ENCODE data around the gene LRFN2. TPM values are rescaled to one million over a fixed set of nuclear protein-coding genes. Genes with fewer than 3 reads are reported as not detected.

Gene LRFN2
- total RNA-seq, 3 donors from 2014 or later, result not detected

- intact Hi-C loops (cut with DNase I; ENCODE audit: low total_unique reads), result no loop called here
- H3K9me3 ChIP-seq, result no peaks in the 10 kb centered on the region
- TF ChIP-seq POLR2A (IDR thresholded peaks at IDR 0.05) (no peak), POLR2AphosphoS5 (IDR thresholded peaks at IDR 0.05) (no peak), CTCF (IDR thresholded peaks at IDR 0.05) (no peak)
Measured at GRCh38 chr6:40362859-40363258, 224.3 kb downstream of the LRFN2 start.

GRCh38 chr6:40359808-40360207, 227.4 kb downstream of the LRFN2 start:
- no peak for DNase-seq (ENCODE audit: low spot score in 2 of 2)
- H3K27ac ChIP-seq, result no peak overlapping the region
- H3K36me3 ChIP-seq, result no peaks in the 10 kb centered on the region
- H3K4me3 ChIP-seq, result no peak overlapping the region
- TF ChIP-seq POLR2AphosphoS5 (IDR thresholded peaks at IDR 0.05) (no peak), POLR2A (IDR thresholded peaks at IDR 0.05) (no peak), CTCF (IDR thresholded peaks at IDR 0.05) (no peak)
- no peaks in the 10 kb centered on the region for H3K4me1 ChIP-seq
- H3K27me3 ChIP-seq, result no peaks in the 10 kb centered on the region
- H3K9me3 ChIP-seq, result no peaks in the 10 kb centered on the region
- intact Hi-C loops (cut with DNase I; ENCODE audit: low total_unique reads), result no loop called here

More at GRCh38 chr6:40362859-40363258, 224.3 kb downstream of the LRFN2 start:
- no peaks in the 10 kb centered on the region for H3K27me3 ChIP-seq
- no peak overlapping the region for H3K4me3 ChIP-seq
- DNase-seq (ENCODE audit: low spot score in 2 of 2), result no peak
- H3K36me3 ChIP-seq, result no peaks in the 10 kb centered on the region
- H3K27ac ChIP-seq, result no peak overlapping the region
- H3K4me1 ChIP-seq, result no peaks in the 10 kb centered on the region

GRCh38 chr6:40358473-40359460, 228.4 kb downstream of the LRFN2 start:
- no peaks in the 10 kb centered on the region for H3K4me1 ChIP-seq
- no peak for DNase-seq (ENCODE audit: low spot score in 2 of 2)
- no peaks in the 10 kb centered on the region for H3K9me3 ChIP-seq
- H3K27ac ChIP-seq, result no peak overlapping the region
- no peak for TF ChIP-seq POLR2AphosphoS5 (IDR thresholded peaks at IDR 0.05)
- no peak for TF ChIP-seq CTCF (IDR thresholded peaks at IDR 0.05)
- no peak for TF ChIP-seq POLR2A (IDR thresholded peaks at IDR 0.05)
- intact Hi-C loops (cut with DNase I; ENCODE audit: low total_unique reads), result no loop called here
- H3K36me3 ChIP-seq, result no peaks in the 10 kb centered on the region
- H3K27me3 ChIP-seq, result no peaks in the 10 kb centered on the region
- H3K4me3 ChIP-seq, result no peak overlapping the region

- TF ChIP-seq POLR2A (IDR thresholded peaks at IDR 0.05) (no peak), POLR2AphosphoS5 (IDR thresholded peaks at IDR 0.05) (no peak), CTCF (IDR thresholded peaks at IDR 0.05) (no peak)
- Histone ChIP-seq H3K4me1 (no peaks in the 10 kb centered on the region), H3K9me3 (no peaks in the 10 kb centered on the region), H3K4me3 (no peak overlapping the region), H3K27ac (no peak overlapping the region), H3K27me3 (no peaks in the 10 kb centered on the region), H3K36me3 (no peaks in the 10 kb centered on the region)
- intact Hi-C loops (cut with DNase I; ENCODE audit: low total_unique reads), result no loop called here
- no peak for DNase-seq (ENCODE audit: low spot score in 2 of 2)
Measured at GRCh38 chr6:40356242-40356910, 230.8 kb downstream of the LRFN2 start.

GRCh38 chr6:40355532-40355931, 231.6 kb downstream of the LRFN2 start:
- TF ChIP-seq POLR2A (IDR thresholded peaks at IDR 0.05) (no peak), CTCF (IDR thresholded peaks at IDR 0.05) (no peak), POLR2AphosphoS5 (IDR thresholded peaks at IDR 0.05) (no peak)
- no peaks in the 10 kb centered on the region for H3K27me3 ChIP-seq
- DNase-seq (ENCODE audit: low spot score in 2 of 2), result no peak
- no peaks in the 10 kb centered on the region for H3K4me1 ChIP-seq
- no peak overlapping the region for H3K27ac ChIP-seq
- intact Hi-C loops (cut with DNase I; ENCODE audit: low total_unique reads), result no loop called here
- no peaks in the 10 kb centered on the region for H3K36me3 ChIP-seq
- H3K9me3 ChIP-seq, result no peaks in the 10 kb centered on the region
- H3K4me3 ChIP-seq, result no peak overlapping the region

All from breast epithelium (tissue), 4 donors.